HAP-1 (cell line): ENCODE data around the gene NMBR.
"Not testable (repeated sequence)": the region's sequence is repeated elsewhere in the genome, so short reads cannot be mapped to it uniquely, and the experiment has no call there.

ENCODE experiments used
- DNase-seq, 2 experiments: peaks; one replicate each; pipeline ENCODE4 v3.0.0-alpha.2; 2016 to 2020; ENCODE audit warnings: low spot score in 2 of 2
- H3K27me3 ChIP-seq: fragments of 250-450 bp; sonication (Bioruptor Pico); 2 replicates; pipeline ENCODE4 v1.5.1; 2020; ENCODE audit warnings: low read depth, mild to moderate bottlenecking, moderate library complexity
- H3K36me3 ChIP-seq: fragments of 250-450 bp; sonication (Bioruptor Pico); replicated peaks from 2 replicates; pipeline ENCODE4 v1.5.1; 2020; ENCODE audit warnings: mild to moderate bottlenecking
- H3K4me1 ChIP-seq: fragments of 250-450 bp; sonication (Bioruptor Pico); 2 replicates; pipeline ENCODE4 v1.5.1; 2020; ENCODE audit warnings: mild to moderate bottlenecking
- H3K4me3 ChIP-seq: fragments of 250-450 bp; sonication (Bioruptor Pico); 2 replicates; pipeline ENCODE4 v1.5.1; 2020; ENCODE audit warnings: mild to moderate bottlenecking, moderate library complexity
- H3K9me3 ChIP-seq: fragments of 250-450 bp; sonication (Bioruptor Pico); 2 replicates; pipeline ENCODE4 v1.5.1; 2020; ENCODE audit warnings: mild to moderate bottlenecking, moderate library complexity
- in situ Hi-C: fragments of 300-500 bp; cut with MboI; formaldehyde crosslinking; loops from 3 replicates; pipeline ENCODE4 v1.14.3; 2020; ENCODE audit warnings: low sequenced_read_pairs, inconsistent platforms, mixed read lengths

The NMBR gene

GRCh38 chr6:142130814-142131213, 16.1 kb downstream of the NMBR start:
- Histone ChIP-seq H3K36me3 (no peaks in the 10 kb centered on the region), H3K4me1 (no peaks in the 10 kb centered on the region), H3K27me3 (peaks cover 3% of the 10 kb centered on the region; the same call in 1 of the 2 replicates), H3K9me3 (no peaks in the 10 kb centered on the region; the same call in 1 of the 2 replicates), H3K4me3 (no peak overlapping the region)
- DNase-seq: no peak
- in situ Hi-C loops: no loop called here

GRCh38 chr6:142121342-142121741, 25.6 kb downstream of the NMBR start:
- Histone ChIP-seq H3K27me3 (peaks cover 2% of the 10 kb centered on the region; the same call in 1 of the 2 replicates), H3K4me3 (no peak overlapping the region), H3K4me1 (peaks cover 11% of the 10 kb centered on the region; the same call in 1 of the 2 replicates), H3K36me3 (no peaks in the 10 kb centered on the region), H3K9me3 (no peaks in the 10 kb centered on the region)
- in situ Hi-C loops: loop anchor here (25.0 kb wide), 2 partner anchors 134 to 434 kb away; no protein-coding TSS in a partner anchor
- no peak for DNase-seq

GRCh38 chr6:142118925-142119324, 28.0 kb downstream of the NMBR start:
- Histone ChIP-seq H3K4me3 (no peak overlapping the region), H3K9me3 (no peaks in the 10 kb centered on the region), H3K27me3 (peaks cover 2% of the 10 kb centered on the region; the same call in 1 of the 2 replicates), H3K36me3 (no peaks in the 10 kb centered on the region), H3K4me1 (peaks cover 10% of the 10 kb centered on the region; the same call in 1 of the 2 replicates)
- in situ Hi-C loops: loop anchor here (25.0 kb wide), 2 partner anchors 132 to 432 kb away; no protein-coding TSS in a partner anchor
- no peak for DNase-seq

GRCh38 chr6:142118328-142118727, 28.6 kb downstream of the NMBR start:
- no peaks in the 10 kb centered on the region for H3K9me3 ChIP-seq
- no peaks in the 10 kb centered on the region for H3K36me3 ChIP-seq
- in situ Hi-C loops: loop anchor here (25.0 kb wide), 2 partner anchors 131 to 431 kb away; no protein-coding TSS in a partner anchor
- peaks cover 4% of the 10 kb centered on the region; the same call in 1 of the 2 replicates for H3K4me1 ChIP-seq
- peaks cover 2% of the 10 kb centered on the region; the same call in 1 of the 2 replicates for H3K27me3 ChIP-seq
- no peak overlapping the region for H3K4me3 ChIP-seq
- DNase-seq: no peak

GRCh38 chr6:142117366-142117765, 29.6 kb downstream of the NMBR start:
- in situ Hi-C loops: loop anchor here (25.0 kb wide), 2 partner anchors 130 to 430 kb away; no protein-coding TSS in a partner anchor
- Histone ChIP-seq H3K4me1 (no peaks in the 10 kb centered on the region), H3K36me3 (no peaks in the 10 kb centered on the region), H3K27me3 (peaks cover 2% of the 10 kb centered on the region; the same call in 1 of the 2 replicates), H3K4me3 (no peak overlapping the region), H3K9me3 (no peaks in the 10 kb centered on the region)
- no peak for DNase-seq

- in situ Hi-C loops: loop anchor here (25.0 kb wide), 2 partner anchors 125 to 425 kb away; no protein-coding TSS in a partner anchor
- H3K9me3 ChIP-seq: no peaks in the 10 kb centered on the region
- H3K4me1 ChIP-seq: no peaks in the 10 kb centered on the region
- no peaks in the 10 kb centered on the region for H3K36me3 ChIP-seq
- H3K4me3 ChIP-seq: no peak overlapping the region
- DNase-seq: peak; percentile 54 to 88
- H3K27me3 ChIP-seq: peaks cover 5% of the 10 kb centered on the region
These were observed 34.4 kb downstream of the NMBR start for GRCh38 chr6:142112451-142113061.

- DNase-seq, H3K4me1 ChIP-seq, H3K9me3 ChIP-seq, H3K36me3 ChIP-seq, H3K27me3 ChIP-seq, H3K4me3 ChIP-seq: not testable (repeated sequence)
- in situ Hi-C loops: loop anchor here (25.0 kb wide), 2 partner anchors 124 to 424 kb away; no protein-coding TSS in a partner anchor
These were observed 36.1 kb downstream of the NMBR start for GRCh38 chr6:142110820-142111219.

GRCh38 chr6:142104820-142105219, 42.1 kb downstream of the NMBR start:
- not testable (repeated sequence) for H3K4me3 ChIP-seq, H3K27me3 ChIP-seq, DNase-seq, H3K9me3 ChIP-seq, H3K36me3 ChIP-seq, H3K4me1 ChIP-seq
- in situ Hi-C loops: loop anchor here (25.0 kb wide), 2 partner anchors 118 to 418 kb away; no protein-coding TSS in a partner anchor

- in situ Hi-C loops: no loop called here
- H3K9me3 ChIP-seq: no peaks in the 10 kb centered on the region
These were observed 58.1 kb downstream of the NMBR start for GRCh38 chr6:142088858-142089216.

GRCh38 chr6:142087950-142088857, 58.7 kb downstream of the NMBR start:
- in situ Hi-C loops: no loop called here
- DNase-seq: no peak
- no peak overlapping the region for H3K4me3 ChIP-seq

More at GRCh38 chr6:142088858-142089216, 58.1 kb downstream of the NMBR start:
- H3K4me1 ChIP-seq: no peaks in the 10 kb centered on the region
- H3K36me3 ChIP-seq: no peaks in the 10 kb centered on the region
- no peak overlapping the region for H3K4me3 ChIP-seq
- peak in 1 of 2 experiments; percentile 41 for DNase-seq
- peaks cover 3% of the 10 kb centered on the region; the same call in 1 of the 2 replicates for H3K27me3 ChIP-seq

GRCh38 chr6:142079130-142079529, 67.8 kb downstream of the NMBR start:
- H3K9me3 ChIP-seq: no peaks in the 10 kb centered on the region
- no peaks in the 10 kb centered on the region for H3K36me3 ChIP-seq
- H3K27me3 ChIP-seq: peaks cover 8% of the 10 kb centered on the region; the same call in 1 of the 2 replicates
- DNase-seq: no peak
- H3K4me3 ChIP-seq: no peak overlapping the region
- in situ Hi-C loops: no loop called here
- H3K4me1 ChIP-seq: no peaks in the 10 kb centered on the region

More at GRCh38 chr6:142087950-142088857, 58.7 kb downstream of the NMBR start:
- H3K27me3 ChIP-seq: peaks cover 3% of the 10 kb centered on the region; the same call in 1 of the 2 replicates
- H3K9me3 ChIP-seq: no peaks in the 10 kb centered on the region
- H3K4me1 ChIP-seq: no peaks in the 10 kb centered on the region
- no peaks in the 10 kb centered on the region for H3K36me3 ChIP-seq

GRCh38 chr6:142075516-142076101, 71.3 kb downstream of the NMBR start:
- no peak for DNase-seq
- in situ Hi-C loops: no loop called here
- H3K36me3 ChIP-seq: no peaks in the 10 kb centered on the region
- H3K4me1 ChIP-seq: no peaks in the 10 kb centered on the region
- H3K9me3 ChIP-seq: no peaks in the 10 kb centered on the region
- no peak overlapping the region for H3K4me3 ChIP-seq
- H3K27me3 ChIP-seq: peaks cover 4% of the 10 kb centered on the region; the same call in 1 of the 2 replicates

- no peaks in the 10 kb centered on the region for H3K4me1 ChIP-seq
- no peaks in the 10 kb centered on the region for H3K36me3 ChIP-seq
- no peaks in the 10 kb centered on the region for H3K9me3 ChIP-seq
- H3K4me3 ChIP-seq: no peak overlapping the region
- in situ Hi-C loops: no loop called here
- no peak for DNase-seq
- peaks cover 4% of the 10 kb centered on the region; the same call in 1 of the 2 replicates for H3K27me3 ChIP-seq
These were observed 72.4 kb downstream of the NMBR start for GRCh38 chr6:142074516-142074915.
